Hepatocyte (in vitro differentiated cells): ENCODE measurements around the gene AGO3. TPM values are rescaled to one million over a fixed set of nuclear protein-coding genes. Genes with fewer than 3 reads are reported as not detected.

Experiments
- DNase-seq: peaks from one replicate; pipeline ENCODE4 v3.0.0-alpha.2; 2016; ENCODE audit warnings: low spot score
- H2AFZ ChIP-seq: fragments of 200-600 bp; sonication (generic); 2 replicates; pipeline ENCODE4 v1.6.0; 2016; ENCODE audit warnings: antibody characterized with exemption, mild to moderate bottlenecking
- H3K27ac ChIP-seq: fragments of 200-600 bp; sonication (generic); 2 replicates; pipeline ENCODE4 v1.5.1; 2016; ENCODE audit warnings: mild to moderate bottlenecking
- H3K27me3 ChIP-seq: fragments of 200-600 bp; sonication (generic); 2 replicates; pipeline ENCODE4 v1.6.1; 2016
- H3K36me3 ChIP-seq: fragments of 200-600 bp; sonication (generic); replicated peaks from 2 replicates; pipeline ENCODE4 v1.5.1; 2016; ENCODE audit warnings: low read depth; ENCODE audit not compliant: insufficient read depth
- H3K4me1 ChIP-seq: fragments of 200-600 bp; sonication (generic); 2 replicates; pipeline ENCODE4 v1.5.1; 2016; ENCODE audit warnings: mild to moderate bottlenecking, moderate library complexity; ENCODE audit not compliant: insufficient read depth
- H3K4me2 ChIP-seq: fragments of 200-600 bp; sonication (generic); 2 replicates; pipeline ENCODE4 v1.6.0; 2016
- H3K4me3 ChIP-seq: fragments of 200-600 bp; sonication (generic); 2 replicates; pipeline ENCODE4 v1.5.1; 2016; ENCODE audit warnings: mild to moderate bottlenecking
- H3K79me2 ChIP-seq: fragments of 200-600 bp; sonication (generic); 2 replicates; pipeline ENCODE4 v1.6.0; 2017; ENCODE audit warnings: mild to moderate bottlenecking
- H3K9me2 ChIP-seq: fragments of 200-600 bp; sonication (generic); replicated peaks from 2 replicates; pipeline ENCODE4 v1.6.0; 2017; ENCODE audit warnings: mild to moderate bottlenecking; ENCODE audit not compliant: insufficient read depth
- H3K9me3 ChIP-seq: fragments of 200-600 bp; sonication (generic); 2 replicates; pipeline ENCODE4 v1.5.1; 2016; ENCODE audit warnings: low read depth, mild to moderate bottlenecking
- H4K20me1 ChIP-seq: fragments of 200-600 bp; sonication (generic); 2 replicates; pipeline ENCODE4 v1.6.0; 2016; ENCODE audit warnings: mild to moderate bottlenecking; ENCODE audit not compliant: insufficient read depth, poor library complexity, severe bottlenecking
- EZH2 ChIP-seq: fragments of 200-600 bp; sonication (generic); IDR thresholded peaks from 2 replicates; pipeline ENCODE4 v1.6.1; 2016; ENCODE audit warnings: antibody characterized with exemption, mild to moderate bottlenecking, borderline replicate concordance
- EZH2phosphoT487 ChIP-seq: fragments of 200-600 bp; sonication (generic); IDR thresholded peaks from one replicate; pipeline ENCODE4 v1.6.1; 2018; ENCODE audit warnings: antibody characterized with exemption, mild to moderate bottlenecking, low read depth, moderate library complexity; ENCODE audit not compliant: unreplicated experiment, severe bottlenecking
- WGBS: methylation state at CpG from one replicate; pipeline ENCODE4 v1.1.6; 2016; ENCODE audit warnings: low lambda C conversion rate; ENCODE audit errors: missing lambda C conversion rate; 5-methylcytosine and 5-hydroxymethylcytosine counted together
- polyA plus RNA-seq: library from polyadenylated mRNA; unstranded; fragments of >200 nt; fragmentation: Nextera tagmentation; extraction: Ambion mirVana; gene quantifications from 2 replicates; pipeline ENCODE4 v1.2.1, GENCODE V29; 2016
- total RNA-seq: library from RNA; depleted of rRNA; stranded (reverse); fragments of >200 nt; gene quantifications from 2 replicates; pipeline ENCODE4 v1.2.3, GENCODE V29; 2014
- TF ChIP-seq, protein P1 (sequence below): fragments of 200-600 bp; sonication (generic); IDR thresholded peaks from 2 replicates; pipeline ENCODE4 v1.5.1; 2016; ENCODE audit warnings: antibody characterized with exemption, mild to moderate bottlenecking; ENCODE audit not compliant: poor library complexity

The AGO3 gene
- total and polyA plus RNA-seq, 2 experiments from 2014 or later: 16.9 to 24.4 TPM

DNA sequence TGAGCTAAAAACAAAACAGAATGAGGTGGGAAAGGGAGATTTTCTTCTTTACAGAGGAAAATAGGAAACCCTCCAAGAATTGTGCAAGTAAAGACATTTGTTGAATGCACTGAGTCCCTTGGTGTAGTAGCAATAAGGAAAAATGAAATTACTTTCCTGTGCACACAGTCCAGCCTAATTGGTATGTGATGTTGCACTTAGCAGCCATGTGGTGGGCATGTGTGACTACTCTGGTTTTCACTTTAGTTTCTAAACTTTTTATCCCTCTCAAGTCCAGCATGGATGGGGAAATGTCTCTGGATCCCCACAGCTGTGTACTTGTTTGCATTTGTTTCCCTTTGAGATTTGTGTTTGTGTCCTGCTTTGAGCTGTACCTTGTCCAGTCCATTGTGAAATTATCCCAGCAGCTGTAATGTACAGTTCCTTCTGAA lies 7.1 kb upstream of the AGO3 start:
- TF ChIP-seq EZH2: no peak
- Histone ChIP-seq H3K4me2 (no peak overlapping the region), H3K27ac (no peak overlapping the region), H3K9me2 (no peaks in the 10 kb centered on the region), H3K36me3 (no peaks in the 10 kb centered on the region), H3K9me3 (no peaks in the 10 kb centered on the region), H3K27me3 (no peaks in the 10 kb centered on the region), H3K4me3 (no peak overlapping the region), H4K20me1 (no peaks in the 10 kb centered on the region), H3K4me1 (no peaks in the 10 kb centered on the region), H3K79me2 (no peaks in the 10 kb centered on the region), H2AFZ (no peak overlapping the region)
- DNase-seq: no peak

DNA sequence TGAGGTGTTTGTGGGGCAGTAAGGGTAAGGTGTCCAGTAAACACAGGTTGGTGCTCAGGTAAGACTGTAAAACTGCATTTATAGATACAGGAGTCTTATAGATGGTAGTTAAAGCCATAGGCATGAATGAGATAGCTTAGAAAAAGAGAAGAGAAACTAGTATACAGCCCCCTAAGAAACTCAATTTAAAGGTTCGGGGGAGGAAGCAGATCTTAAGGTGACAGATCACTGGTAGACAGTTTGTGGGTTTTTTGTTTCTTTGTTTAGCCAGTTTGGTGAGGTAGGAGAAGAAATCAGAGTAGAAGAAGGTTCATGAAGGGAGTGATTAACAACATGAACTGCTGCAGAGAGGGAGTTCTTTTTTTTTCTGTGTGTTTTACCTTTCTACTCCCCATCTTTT lies 6.1 kb upstream of the AGO3 start:
- WGBS: 94% methylated on average over 1 of the region's 1 CpG
- Histone ChIP-seq H3K27me3 (no peaks in the 10 kb centered on the region), H3K36me3 (no peaks in the 10 kb centered on the region), H3K79me2 (no peaks in the 10 kb centered on the region), H3K4me3 (no peak overlapping the region), H4K20me1 (no peaks in the 10 kb centered on the region), H2AFZ (no peak overlapping the region), H3K4me1 (peaks cover 2% of the 10 kb centered on the region), H3K4me2 (no peak overlapping the region), H3K9me2 (no peaks in the 10 kb centered on the region), H3K9me3 (no peaks in the 10 kb centered on the region), H3K27ac (no peak overlapping the region)
- no peak for TF ChIP-seq EZH2phosphoT487
- TF ChIP-seq, protein P1, sequence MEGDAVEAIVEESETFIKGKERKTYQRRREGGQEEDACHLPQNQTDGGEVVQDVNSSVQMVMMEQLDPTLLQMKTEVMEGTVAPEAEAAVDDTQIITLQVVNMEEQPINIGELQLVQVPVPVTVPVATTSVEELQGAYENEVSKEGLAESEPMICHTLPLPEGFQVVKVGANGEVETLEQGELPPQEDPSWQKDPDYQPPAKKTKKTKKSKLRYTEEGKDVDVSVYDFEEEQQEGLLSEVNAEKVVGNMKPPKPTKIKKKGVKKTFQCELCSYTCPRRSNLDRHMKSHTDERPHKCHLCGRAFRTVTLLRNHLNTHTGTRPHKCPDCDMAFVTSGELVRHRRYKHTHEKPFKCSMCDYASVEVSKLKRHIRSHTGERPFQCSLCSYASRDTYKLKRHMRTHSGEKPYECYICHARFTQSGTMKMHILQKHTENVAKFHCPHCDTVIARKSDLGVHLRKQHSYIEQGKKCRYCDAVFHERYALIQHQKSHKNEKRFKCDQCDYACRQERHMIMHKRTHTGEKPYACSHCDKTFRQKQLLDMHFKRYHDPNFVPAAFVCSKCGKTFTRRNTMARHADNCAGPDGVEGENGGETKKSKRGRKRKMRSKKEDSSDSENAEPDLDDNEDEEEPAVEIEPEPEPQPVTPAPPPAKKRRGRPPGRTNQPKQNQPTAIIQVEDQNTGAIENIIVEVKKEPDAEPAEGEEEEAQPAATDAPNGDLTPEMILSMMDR: no peak
- TF ChIP-seq EZH2: no peak
- DNase-seq: no peak

DNA sequence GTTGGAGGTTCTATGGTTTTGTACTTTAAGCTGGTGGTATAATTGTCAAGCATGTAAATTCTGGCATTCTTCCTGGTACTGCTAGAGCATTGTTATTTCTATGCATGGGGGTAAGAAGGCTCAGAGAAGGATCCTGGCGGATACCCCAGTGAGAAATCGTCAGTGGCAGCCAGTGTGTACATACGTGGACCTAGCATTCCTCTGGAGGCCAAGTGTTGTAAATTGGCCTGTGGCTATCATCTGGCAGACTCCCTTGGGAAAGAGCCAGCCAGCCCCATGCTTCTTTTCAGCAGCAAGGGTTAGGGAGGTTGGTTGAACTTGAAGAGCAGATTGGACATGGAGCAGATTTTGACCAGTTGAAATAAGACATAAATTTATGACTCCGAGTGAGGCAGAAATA lies 5.2 kb upstream of the AGO3 start:
- DNase-seq: no peak
- no peaks in the 10 kb centered on the region for H3K27me3 ChIP-seq
- no peaks in the 10 kb centered on the region for H4K20me1 ChIP-seq
- H3K9me2 ChIP-seq: no peaks in the 10 kb centered on the region
- H3K27ac ChIP-seq: no peak overlapping the region
- H2AFZ ChIP-seq: no peak overlapping the region
- no peaks in the 10 kb centered on the region for H3K36me3 ChIP-seq
- no peak overlapping the region for H3K4me2 ChIP-seq
- whole genome bisulfite sequencing: 75% methylated on average over 4 of the region's 4 CpGs
- no peaks in the 10 kb centered on the region for H3K9me3 ChIP-seq
- TF ChIP-seq EZH2: no peak
- no peaks in the 10 kb centered on the region for H3K79me2 ChIP-seq
- peaks cover 4% of the 10 kb centered on the region for H3K4me1 ChIP-seq
- H3K4me3 ChIP-seq: no peak overlapping the region

GRCh38 chr1:35927472-35927871 lies 3.4 kb upstream of the AGO3 start:
- WGBS: 67% methylated on average over 3 of the region's 3 CpGs
- no peaks in the 10 kb centered on the region for H3K9me2 ChIP-seq
- no peak for DNase-seq

More at GRCh38 chr1:35927472-35927871, 3.4 kb upstream of the AGO3 start:
- H3K9me3 ChIP-seq: no peaks in the 10 kb centered on the region
- H3K36me3 ChIP-seq: no peaks in the 10 kb centered on the region
- TF ChIP-seq EZH2phosphoT487: no peak
- TF ChIP-seq, protein P1: no peak
- TF ChIP-seq EZH2: no peak
- H3K4me2 ChIP-seq: no peak overlapping the region
- H3K79me2 ChIP-seq: peaks cover 12% of the 10 kb centered on the region
- H3K4me3 ChIP-seq: no peak overlapping the region
- no peaks in the 10 kb centered on the region for H3K27me3 ChIP-seq
- peaks cover 2% of the 10 kb centered on the region for H4K20me1 ChIP-seq
- H3K27ac ChIP-seq: no peak overlapping the region
- H2AFZ ChIP-seq: no peak overlapping the region
- H3K4me1 ChIP-seq: peaks cover 8% of the 10 kb centered on the region
